Femur (tissue), 1 donor: Measurements from ENCODE around the gene HERC2.

Source experiments
- DNase-seq: peaks from one replicate; pipeline ENCODE4 v3.0.0-alpha.2; 2017

HERC2 gene

DNA sequence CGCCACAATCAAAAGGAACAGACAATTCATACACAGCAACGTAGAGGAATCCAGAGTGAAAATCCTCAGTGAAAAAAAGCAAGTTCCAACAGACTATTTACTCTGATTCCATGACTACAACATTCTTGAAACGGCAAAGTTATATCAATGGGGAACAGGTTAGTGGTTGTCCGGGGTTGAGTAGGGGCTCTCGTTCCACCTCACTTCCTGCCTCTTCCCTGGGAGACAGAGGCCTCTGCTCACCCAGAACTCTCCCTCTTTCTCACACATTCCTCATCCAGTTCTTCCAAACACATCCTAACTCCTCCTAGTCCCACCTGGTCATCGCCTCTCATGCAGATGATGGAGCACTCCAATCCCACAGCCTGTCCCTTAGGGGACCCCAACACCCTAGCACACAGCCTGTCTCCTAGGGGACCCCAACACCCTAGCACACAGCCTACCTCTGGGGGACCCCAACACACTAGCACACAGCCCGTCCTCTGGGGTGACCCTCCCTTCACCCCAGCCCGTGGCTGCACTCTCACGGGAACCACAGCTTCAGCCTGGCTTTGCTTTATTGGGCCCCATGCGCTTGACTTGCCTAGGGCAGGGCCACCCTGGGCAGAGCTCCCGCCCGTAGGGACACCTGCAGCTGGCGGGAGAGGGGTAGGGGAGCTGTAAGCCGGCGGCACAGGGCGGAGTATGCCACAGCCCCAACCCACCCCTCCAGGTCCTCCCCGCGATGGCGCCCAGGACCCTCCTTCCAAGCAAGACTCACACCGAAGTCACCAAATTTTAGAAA is 228.0 kb downstream of the HERC2 start:
- DNase-seq: no peak

DNA sequence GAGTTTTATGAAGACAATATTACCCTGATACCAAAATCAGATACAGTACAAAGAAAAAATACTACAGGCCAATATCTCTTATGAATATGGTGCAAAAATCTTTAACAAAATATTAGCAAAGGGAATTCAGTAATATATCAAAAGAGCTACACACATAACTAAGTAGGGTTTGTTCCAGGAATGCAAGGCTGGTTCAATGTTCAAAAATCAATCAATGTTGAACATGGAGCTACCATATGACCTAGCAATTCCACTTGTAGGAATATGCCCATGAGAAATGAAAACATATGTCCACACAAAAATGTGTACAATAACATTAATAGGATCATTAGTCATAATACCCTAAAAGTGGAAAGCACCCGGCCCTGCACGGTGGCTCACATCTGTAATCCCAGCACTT is 230.7 kb downstream of the HERC2 start:
- no peak for DNase-seq

DNA sequence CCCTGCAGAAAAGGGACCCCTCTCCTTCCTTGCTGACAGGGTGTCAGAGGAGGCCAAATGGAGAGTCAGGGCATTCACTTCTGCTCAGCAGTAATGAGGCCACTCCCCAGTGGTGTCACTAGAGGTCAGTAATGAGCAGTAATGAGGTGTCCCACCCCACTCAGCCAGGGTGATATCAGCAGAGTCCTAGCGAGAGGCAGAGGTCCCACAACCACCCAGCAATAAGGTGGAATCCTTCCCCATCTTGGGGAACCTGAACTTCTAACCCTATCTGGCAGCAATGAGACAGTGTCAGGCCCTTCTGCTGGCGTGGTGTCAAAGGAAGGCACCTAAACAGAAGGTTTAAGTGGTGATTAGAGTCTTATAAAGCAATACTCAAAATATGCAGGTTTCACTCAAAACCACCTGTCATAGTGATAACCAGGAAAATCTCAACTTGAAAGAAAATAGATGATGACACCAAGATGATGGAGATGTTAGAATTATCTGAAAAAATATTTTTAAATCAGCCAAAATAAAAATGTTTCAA is 235.7 kb downstream of the HERC2 start:
- DNase-seq: no peak

DNA sequence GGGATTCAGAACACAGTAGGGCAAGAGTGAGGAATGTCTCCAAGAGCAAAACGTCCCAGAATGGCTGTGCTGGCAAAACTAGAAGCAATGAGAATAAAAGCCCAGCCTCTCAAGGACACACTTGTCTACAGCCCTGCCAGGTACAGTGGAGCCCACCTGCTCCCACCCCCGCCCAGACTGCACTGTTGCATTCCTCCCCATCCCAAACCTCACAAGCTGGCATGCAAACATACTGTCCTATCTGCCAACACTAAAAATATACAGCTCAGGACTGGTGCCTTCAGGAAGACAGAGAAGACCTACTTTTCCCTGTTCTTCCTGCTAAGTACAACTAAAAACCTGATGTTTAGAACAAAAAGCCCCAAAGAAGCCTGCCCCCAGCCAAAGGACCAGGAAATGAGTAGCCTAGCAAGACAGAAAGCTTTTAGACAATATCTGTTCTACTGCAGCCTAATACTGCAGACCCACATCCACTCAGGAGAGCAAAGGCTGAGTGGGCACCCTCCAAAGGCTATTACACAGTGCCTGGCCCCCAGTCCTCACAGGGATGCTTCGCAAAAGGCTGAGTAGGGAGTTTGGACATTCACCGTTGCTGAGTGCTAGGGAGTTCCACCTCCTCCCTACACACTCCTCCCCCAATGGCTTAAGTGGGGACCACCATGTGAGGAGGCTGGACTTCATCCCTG is 236.3 kb downstream of the HERC2 start:
- DNase-seq: no peak

DNA sequence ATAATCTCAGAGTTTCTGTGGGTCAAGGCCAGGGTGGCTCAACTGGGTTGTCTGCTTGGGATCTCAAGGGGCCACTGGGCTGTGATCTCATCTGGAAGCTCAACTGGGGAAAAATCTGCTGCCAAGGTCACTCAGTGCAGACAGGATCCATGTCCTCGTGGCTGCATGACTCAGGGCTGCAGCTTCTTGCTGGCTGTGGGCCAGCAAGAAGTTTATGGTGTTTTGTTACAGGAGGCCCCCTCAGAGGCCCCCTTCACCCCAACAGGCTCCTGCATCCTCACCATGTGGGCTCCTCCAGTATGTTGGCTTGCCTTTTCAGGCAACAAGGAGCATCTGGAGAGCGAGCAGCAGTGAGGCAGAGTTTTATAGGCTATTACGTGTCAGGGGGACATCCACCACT is 237.4 kb downstream of the HERC2 start:
- no peak for DNase-seq

DNA sequence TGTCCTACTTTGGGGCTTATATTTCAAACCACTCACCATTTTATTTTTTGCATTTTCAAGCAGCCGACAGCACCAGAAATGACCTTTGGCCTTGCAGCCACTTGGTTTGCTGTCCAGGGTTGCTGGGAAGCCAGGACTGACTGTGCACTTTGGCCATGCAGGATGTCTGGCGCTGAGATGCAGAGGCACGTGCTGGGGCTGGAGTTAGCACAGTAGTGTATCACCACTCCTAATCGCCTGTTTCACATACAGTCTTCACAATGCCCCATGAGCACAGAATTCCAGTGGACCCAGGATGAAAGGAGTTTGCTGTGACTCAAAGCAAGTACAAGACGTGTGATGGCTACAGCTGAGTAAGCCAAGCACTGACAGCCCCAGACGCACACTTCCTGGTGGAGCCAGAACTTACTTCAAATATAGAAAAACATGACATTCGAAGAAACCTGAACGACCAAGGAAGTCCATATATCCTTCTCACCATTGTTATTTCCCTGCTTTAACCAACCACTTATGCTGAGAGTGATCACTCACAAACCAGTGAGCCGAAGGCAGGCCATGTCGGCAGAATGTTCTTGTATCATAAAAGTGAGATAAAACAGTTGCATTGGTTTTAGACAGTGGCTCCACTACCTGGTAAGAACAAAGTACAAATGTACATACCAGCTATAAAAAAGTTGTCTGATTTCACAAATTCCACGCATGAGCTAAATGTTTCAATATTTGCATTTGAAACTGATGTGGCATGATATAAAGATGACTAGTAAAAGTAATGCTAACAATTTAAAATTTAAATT is 238.9 kb downstream of the HERC2 start:
- no peak for DNase-seq

DNA sequence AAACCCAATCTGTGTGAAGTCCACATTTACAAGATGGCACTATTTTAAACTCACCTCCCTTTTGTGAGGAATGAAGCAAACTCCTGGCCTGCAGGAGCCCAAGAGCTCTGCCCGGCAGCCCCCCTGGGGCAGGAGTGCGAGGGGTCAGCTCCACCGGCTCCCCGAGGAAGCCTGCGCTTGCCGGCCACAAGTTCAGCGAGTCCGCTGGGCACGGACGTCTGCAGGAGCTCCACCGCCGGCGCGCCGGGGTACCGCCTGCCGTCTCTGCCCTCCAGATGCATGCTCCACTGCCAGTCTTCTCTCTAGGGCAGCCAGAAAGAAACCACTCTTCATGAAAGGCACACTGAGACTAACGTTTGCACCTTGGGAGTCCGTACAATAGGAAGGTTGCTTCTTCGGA is 240.4 kb downstream of the HERC2 start:
- no peak for DNase-seq

DNA sequence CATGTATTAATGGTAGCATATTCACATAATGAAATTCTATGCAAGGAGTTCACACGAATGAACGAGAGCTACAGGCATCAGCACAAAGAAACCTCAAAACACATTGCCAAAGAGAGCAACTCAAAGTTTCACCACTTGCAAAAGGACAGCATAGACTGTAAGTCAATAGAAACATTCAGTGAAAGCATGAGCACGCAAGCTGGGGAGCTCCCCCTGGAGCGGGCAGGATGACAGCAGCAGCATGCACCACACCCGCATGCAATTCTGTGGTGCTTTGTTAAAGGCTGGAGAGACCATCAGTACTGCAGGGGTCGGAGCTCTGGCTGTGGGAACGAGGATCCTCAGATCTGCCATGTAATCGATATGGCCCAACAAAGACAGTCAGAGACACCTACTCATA is 241.6 kb downstream of the HERC2 start:
- DNase-seq: no peak

DNA sequence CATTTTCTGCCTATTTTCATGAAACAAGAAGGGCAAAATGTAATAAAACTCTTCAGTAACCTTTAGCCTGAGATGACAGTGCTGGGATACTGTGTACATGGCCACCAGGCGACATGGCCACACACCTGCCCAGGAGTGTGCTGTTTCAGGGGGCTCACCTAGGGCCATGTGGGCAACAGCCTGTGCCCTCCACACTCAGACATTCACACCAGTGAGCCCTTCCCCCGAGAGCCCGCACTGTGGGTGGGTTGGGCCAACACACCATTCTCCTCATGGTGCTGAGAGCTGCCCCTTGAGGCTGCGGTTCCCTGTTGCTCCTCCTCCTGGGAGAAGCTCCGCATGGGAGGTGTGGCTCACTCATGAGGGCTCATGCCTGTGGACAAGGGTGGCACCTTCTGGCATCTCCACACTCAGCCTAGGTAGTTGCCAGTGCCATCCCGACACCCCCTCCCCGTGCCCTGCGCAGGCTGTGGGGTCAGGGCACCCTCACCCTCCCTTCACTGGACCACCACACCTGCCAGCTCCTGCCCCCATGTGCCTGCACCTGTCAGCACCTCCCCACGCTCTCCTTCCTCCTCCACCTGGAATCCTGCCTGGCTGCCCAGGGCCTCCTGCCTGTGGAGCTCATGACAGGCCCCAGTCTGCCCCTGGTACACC is 242.5 kb downstream of the HERC2 start:
- DNase-seq: no peak

DNA sequence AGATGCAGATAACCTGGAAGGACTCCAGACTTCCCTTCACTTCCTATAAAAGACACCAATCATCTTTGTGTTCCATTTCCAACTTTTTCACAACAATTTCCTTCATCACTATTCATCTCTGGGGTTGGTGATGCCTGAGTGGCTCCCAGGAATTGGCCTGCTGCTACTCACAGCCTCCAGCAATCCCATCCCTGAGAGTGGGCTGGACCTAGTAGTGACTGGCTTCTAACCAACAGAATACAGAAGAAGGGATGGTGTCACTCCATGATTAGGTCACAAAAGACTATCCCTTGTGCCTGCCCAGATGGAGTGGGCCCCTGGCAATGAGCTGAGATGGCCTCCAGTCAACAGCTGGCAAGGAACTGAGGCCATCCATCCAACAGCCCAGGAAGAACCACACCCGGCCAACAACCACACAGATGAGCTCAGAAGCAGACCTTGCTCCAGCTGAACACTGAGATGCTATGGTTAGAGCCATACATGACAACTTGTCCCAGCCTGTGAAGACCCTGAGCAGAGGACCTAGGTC is 243.7 kb downstream of the HERC2 start:
- DNase-seq: no peak

DNA sequence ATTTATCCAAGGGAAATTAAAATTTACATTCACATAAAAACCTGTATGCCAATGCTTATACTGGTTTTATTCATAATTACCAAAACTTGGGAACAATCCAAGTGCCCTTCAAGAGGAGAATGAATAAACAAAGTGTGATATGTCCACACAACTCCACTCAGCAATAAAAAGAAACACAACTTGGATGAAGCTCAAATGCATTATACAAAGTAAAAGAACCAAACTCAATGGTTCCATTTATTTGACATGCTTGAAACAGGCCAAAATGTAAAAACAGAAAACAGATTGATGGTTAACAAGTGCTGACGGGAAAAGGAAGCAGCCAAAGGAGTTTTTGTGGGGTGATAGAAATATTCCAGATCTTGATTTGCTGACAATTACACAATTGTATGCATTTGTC is 246.4 kb downstream of the HERC2 start:
- no peak for DNase-seq

DNA sequence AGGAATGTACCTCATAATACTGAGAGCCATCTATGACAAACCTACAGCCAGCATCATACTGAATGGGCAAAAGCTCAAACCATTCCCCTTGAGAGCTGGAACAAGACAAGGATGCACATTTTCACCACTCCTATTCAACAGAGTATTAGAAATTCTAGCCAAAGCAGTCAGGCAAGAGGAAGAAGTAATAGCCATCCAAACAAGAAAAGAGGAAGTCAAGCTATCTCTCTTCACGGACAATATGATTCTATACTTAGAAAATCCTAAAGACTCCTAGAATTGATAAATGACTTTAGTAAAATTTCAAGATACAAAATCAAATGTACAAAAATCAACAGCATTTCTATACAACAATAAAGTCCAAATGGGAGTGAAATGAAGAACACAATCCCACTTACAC is 253.0 kb downstream of the HERC2 start:
- DNase-seq: no peak

DNA sequence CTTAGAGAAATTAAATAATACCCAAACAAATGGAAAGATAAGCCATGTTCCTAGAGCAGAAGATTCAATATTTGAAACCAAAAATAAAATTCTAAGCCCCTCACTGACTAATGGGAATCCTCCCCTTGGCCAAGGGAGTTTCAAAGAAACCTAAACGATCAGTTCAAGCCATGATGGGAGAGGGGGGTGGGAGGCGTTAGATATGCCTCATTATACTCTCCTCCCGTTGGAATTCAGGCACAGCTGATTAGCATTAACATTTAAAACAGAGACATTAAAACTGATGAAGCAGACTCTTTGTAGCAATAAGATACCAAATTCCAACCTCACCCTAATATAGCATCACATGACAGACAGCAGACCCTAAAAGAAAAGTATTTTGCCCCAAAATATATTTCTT is 255.7 kb downstream of the HERC2 start:
- DNase-seq: no peak
